H9 (cell line): ENCODE data around the gene TTLL12. TPM values are rescaled to one million over a fixed set of nuclear protein-coding genes. Genes with fewer than 3 reads are reported as not detected.
A peak's percentile ranks its signal among the peaks of the same experiment; 100 is the strongest.

Experiments used
- DNase-seq: peaks from one replicate; pipeline ENCODE4 v3.0.0-alpha.2; 2017
- H2AFZ ChIP-seq: one replicate; pipeline ENCODE4 v1.6.1; 2013; ENCODE audit warnings: mild to moderate bottlenecking, low read length, control low read depth, moderate library complexity
- H2AK5ac ChIP-seq: 2 replicates; pipeline ENCODE4 v1.6.1; 2013; ENCODE audit warnings: low read length, control low read depth, mixed read lengths; ENCODE audit not compliant: insufficient read length
- H2BK120ac ChIP-seq: one replicate; pipeline ENCODE4 v1.6.1; 2013; ENCODE audit warnings: low read depth, mild to moderate bottlenecking, low read length, control low read depth, inconsistent platforms; ENCODE audit not compliant: poor library complexity, severe bottlenecking
- H2BK12ac ChIP-seq: 2 replicates; pipeline ENCODE4 v1.6.1; 2013; ENCODE audit warnings: low read length, control low read depth, mixed read lengths, low read depth; ENCODE audit not compliant: insufficient read length
- H2BK15ac ChIP-seq: 2 replicates; pipeline ENCODE4 v1.6.1; 2013; ENCODE audit warnings: low read depth, low read length, control low read depth
- H2BK20ac ChIP-seq: one replicate; pipeline ENCODE4 v1.6.1; 2013; ENCODE audit warnings: low read depth, mild to moderate bottlenecking, low read length, control low read depth, inconsistent platforms; ENCODE audit not compliant: poor library complexity, severe bottlenecking
- H2BK5ac ChIP-seq: 2 replicates; pipeline ENCODE4 v1.6.1; 2013; ENCODE audit warnings: low read length, control low read depth, mixed read lengths; ENCODE audit not compliant: insufficient read length
- H3K14ac ChIP-seq: 2 replicates; pipeline ENCODE4 v1.6.1; 2013; ENCODE audit warnings: low read length, control low read depth; ENCODE audit not compliant: insufficient read depth
- H3K18ac ChIP-seq: 2 replicates; pipeline ENCODE4 v1.6.1; 2013; ENCODE audit warnings: low read depth, mild to moderate bottlenecking, mixed read lengths, low read length, control low read depth; ENCODE audit not compliant: insufficient read length
- H3K23ac ChIP-seq: 2 replicates; pipeline ENCODE4 v1.6.1; 2013; ENCODE audit warnings: low read length, control low read depth, mixed read lengths, low read depth; ENCODE audit not compliant: insufficient read length
- H3K23me2 ChIP-seq: 2 replicates; pipeline ENCODE4 v1.6.1; 2013; ENCODE audit warnings: low read depth, mild to moderate bottlenecking, mixed read lengths, low read length, control low read depth; ENCODE audit not compliant: insufficient read length, poor library complexity, severe bottlenecking
- H3K27ac ChIP-seq: 2 replicates; pipeline ENCODE4 v1.5.1; 2013; ENCODE audit warnings: low read length, control low read depth, mixed read lengths, low read depth; ENCODE audit not compliant: insufficient read length
- H3K27me3 ChIP-seq: 2 replicates; pipeline ENCODE4 v1.6.1; 2013; ENCODE audit warnings: low read length, control low read depth, inconsistent platforms; ENCODE audit not compliant: insufficient read depth
- H3K4ac ChIP-seq: 2 replicates; pipeline ENCODE4 v1.6.1; 2013; ENCODE audit warnings: low read depth, mild to moderate bottlenecking, control low read depth, inconsistent platforms, low read length, moderate library complexity
- H3K4me1 ChIP-seq: 2 replicates; pipeline ENCODE4 v1.6.1; 2013; ENCODE audit warnings: low read length, control low read depth, inconsistent platforms; ENCODE audit not compliant: insufficient read depth
- H3K4me2 ChIP-seq: 2 replicates; pipeline ENCODE4 v1.6.1; 2013; ENCODE audit warnings: low read length, control low read depth, mixed read lengths; ENCODE audit not compliant: insufficient read length, insufficient read depth
- H3K56ac ChIP-seq: 2 replicates; pipeline ENCODE4 v1.6.1; 2013; ENCODE audit warnings: low read depth, mild to moderate bottlenecking, mixed read lengths, low read length, control low read depth; ENCODE audit not compliant: insufficient read length
- H3K79me1 ChIP-seq: 2 replicates; pipeline ENCODE4 v1.6.1; 2013; ENCODE audit warnings: low read depth, mild to moderate bottlenecking, moderate library complexity, low read length, control low read depth, inconsistent platforms; ENCODE audit not compliant: insufficient read depth, poor library complexity, severe bottlenecking
- H3K79me2 ChIP-seq: 2 replicates; pipeline ENCODE4 v1.6.1; 2013; ENCODE audit warnings: low read length, control low read depth, inconsistent platforms; ENCODE audit not compliant: insufficient read depth
- H3K9ac ChIP-seq: 2 replicates; pipeline ENCODE4 v1.6.1; 2013; ENCODE audit warnings: low read length, control low read depth, mixed read lengths; ENCODE audit not compliant: insufficient read length; ENCODE audit errors: extremely low read depth
- H3K9me3 ChIP-seq: one replicate; pipeline ENCODE4 v1.6.1; 2013; ENCODE audit warnings: low read depth, low read length, inconsistent platforms; ENCODE audit not compliant: control insufficient read depth
- H3T11ph ChIP-seq: one replicate; pipeline ENCODE4 v1.6.1; 2013; ENCODE audit warnings: mild to moderate bottlenecking, low read length, control low read depth, inconsistent platforms
- H4K20me1 ChIP-seq: one replicate; pipeline ENCODE4 v1.6.1; 2013; ENCODE audit not compliant: control insufficient read depth, insufficient read length, insufficient read depth
- H4K5ac ChIP-seq: 2 replicates; pipeline ENCODE4 v1.6.1; 2013; ENCODE audit warnings: low read depth, mild to moderate bottlenecking, mixed read lengths, low read length, control low read depth; ENCODE audit not compliant: insufficient read length
- H4K8ac ChIP-seq: replicated peaks from 2 replicates; pipeline ENCODE4 v1.6.1; 2013; ENCODE audit warnings: low read length, control low read depth, mixed read lengths, low read depth; ENCODE audit not compliant: insufficient read length
- H4K91ac ChIP-seq: 2 replicates; pipeline ENCODE4 v1.6.1; 2013; ENCODE audit warnings: low read depth, mild to moderate bottlenecking, moderate library complexity, mixed read lengths, low read length, control low read depth; ENCODE audit not compliant: insufficient read length
- H3K27ac Mint-ChIP-seq, 3 experiments: 2 replicates in 2 of 3; 3 replicates in 1 of 3; pipeline ENCODE4 v1.8.0; 2020 to 2021; ENCODE audit warnings: mixed read lengths in 3 of 3, mild to moderate bottlenecking in 1 of 3, moderate library complexity in 1 of 3
- H3K27me3 Mint-ChIP-seq: 2 replicates; pipeline ENCODE4 v1.8.0; 2021; ENCODE audit warnings: low read depth, mild to moderate bottlenecking, moderate library complexity, mixed read lengths
- H3K36me3 Mint-ChIP-seq, 3 experiments: 2 replicates in 2 of 3; 3 replicates in 1 of 3; pipeline ENCODE4 v1.8.0; 2020 to 2021; ENCODE audit warnings: low read depth in 3 of 3, mixed read lengths in 3 of 3; ENCODE audit not compliant: insufficient read depth in 1 of 3
- H3K4me1 Mint-ChIP-seq, 2 experiments: 2 replicates each; pipeline ENCODE4 v1.8.0; 2020; ENCODE audit warnings: mixed read lengths in 2 of 2
- H3K4me3 Mint-ChIP-seq, 2 experiments: 2 replicates in 1 of 2; 3 replicates in 1 of 2; pipeline ENCODE4 v1.8.0; 2020 to 2021; ENCODE audit warnings: mild to moderate bottlenecking in 2 of 2, mixed read lengths in 2 of 2, moderate library complexity in 1 of 2
- H3K9me3 Mint-ChIP-seq, 2 experiments: 2 replicates in 1 of 2; 3 replicates in 1 of 2; pipeline ENCODE4 v1.8.0; 2020; ENCODE audit warnings: mild to moderate bottlenecking in 2 of 2, mixed read lengths in 2 of 2, moderate library complexity in 1 of 2
- CTCF ChIP-seq: fragments of 200-600 bp; sonication (generic); conservative IDR thresholded peaks from 3 replicates; pipeline ENCODE4 v1.8.0; 2021; ENCODE audit warnings: antibody characterized with exemption, mild to moderate bottlenecking
- WGBS: extraction: QIAGEN DNeasy Blood & Tissue Kit; methylation state at CpG from one replicate; pipeline ENCODE4 v1.1.7; 2013; ENCODE audit warnings: missing lambda C conversion rate, low lambda C conversion rate, mixed read lengths; ENCODE audit not compliant: insufficient read length; ENCODE audit errors: extremely low coverage; 5-methylcytosine and 5-hydroxymethylcytosine counted together
- total RNA-seq: library from RNA; stranded (reverse); gene quantifications from 2 replicates; pipeline ENCODE4 v1.2.1, GENCODE V29; 2021

Gene TTLL12
- total RNA-seq, 1 experiment from 2014 or later, result 89.6 TPM

- no peaks in the 10 kb centered on the region for H3K23me2 ChIP-seq
- no peak overlapping the region for H2AFZ ChIP-seq
- H3K9me3 Mint-ChIP-seq, result no peaks in the 10 kb centered on the region
- no peak overlapping the region for H2BK5ac ChIP-seq
- H3K18ac ChIP-seq, result no peak overlapping the region
- no peak for TF ChIP-seq CTCF
- H3K79me2 ChIP-seq, result no peaks in the 10 kb centered on the region
- no peak overlapping the region for H3T11ph ChIP-seq
- no peaks in the 10 kb centered on the region for H3K9me3 ChIP-seq
- H3K4me2 ChIP-seq, result no peak overlapping the region
- H4K5ac ChIP-seq, result no peak overlapping the region
- peak overlapping the region in 1 of 3 experiments; percentile 86; a peak in 5 of 7 replicates for H3K27ac Mint-ChIP-seq
- no CpG with 5 or more reads among the region's 26 CpGs for WGBS
- H2BK120ac ChIP-seq, result no peak overlapping the region
- no peaks in the 10 kb centered on the region for H4K20me1 ChIP-seq
- no peak overlapping the region for H3K9ac ChIP-seq
- no peak overlapping the region for H2BK15ac ChIP-seq
- H3K23ac ChIP-seq, result no peak overlapping the region
- no peak overlapping the region for H2BK20ac ChIP-seq
- no peak overlapping the region for H2AK5ac ChIP-seq
- no peaks in the 10 kb centered on the region; the same call in 1 of the 2 replicates for H3K27me3 Mint-ChIP-seq
- no peak overlapping the region for H3K56ac ChIP-seq
- H3K27ac ChIP-seq, result no peak overlapping the region
- no peaks in the 10 kb centered on the region for H3K27me3 ChIP-seq
- H4K8ac ChIP-seq, result no peak overlapping the region
- H3K4me1 Mint-ChIP-seq, result peaks cover 7 to 17% of the 10 kb centered on the region in 2 experiments; a peak in 3 of 4 replicates
- no peak overlapping the region for H2BK12ac ChIP-seq
- no peak for DNase-seq
- no peak overlapping the region for H3K14ac ChIP-seq
- no peaks in the 10 kb centered on the region for H3K36me3 Mint-ChIP-seq
- no peaks in the 10 kb centered on the region for H3K79me1 ChIP-seq
- no peak overlapping the region for H3K4me3 Mint-ChIP-seq
- no peak overlapping the region for H3K4ac ChIP-seq
- H4K91ac ChIP-seq, result no peak overlapping the region
- no peaks in the 10 kb centered on the region for H3K4me1 ChIP-seq
These were observed 21.1 kb upstream of the TTLL12 start for GRCh38 chr22:43207849-43208702.
